ENCODE data around the gene KIF27.
"Not testable (repeated sequence)": the region's sequence is repeated elsewhere in the genome, so short reads cannot be mapped to it uniquely, and the experiment has no call there.

Gene KIF27

DNA sequence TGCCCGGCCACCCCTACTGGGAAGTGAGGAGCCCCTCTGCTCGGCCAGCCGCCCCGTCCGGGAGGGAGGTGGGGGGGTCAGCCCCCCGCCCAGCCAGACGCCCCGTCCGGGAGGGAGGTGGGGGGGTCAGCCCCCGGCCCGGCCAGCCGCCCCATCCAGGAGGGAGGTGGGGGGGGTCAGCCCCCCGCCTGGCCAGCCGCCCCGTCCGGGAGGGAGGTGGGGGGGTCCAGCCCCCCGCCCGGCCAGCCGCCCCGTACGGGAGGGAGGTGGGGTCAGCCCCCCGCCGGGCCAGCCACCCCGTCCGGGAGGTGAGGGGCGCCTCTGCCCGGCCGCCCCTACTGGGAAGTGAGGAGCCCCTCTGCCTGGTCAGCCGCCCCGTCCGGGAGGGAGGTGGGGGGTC lies 116.8 kb downstream of the KIF27 start:
- DNase-seq, result not testable (repeated sequence)

DNA sequence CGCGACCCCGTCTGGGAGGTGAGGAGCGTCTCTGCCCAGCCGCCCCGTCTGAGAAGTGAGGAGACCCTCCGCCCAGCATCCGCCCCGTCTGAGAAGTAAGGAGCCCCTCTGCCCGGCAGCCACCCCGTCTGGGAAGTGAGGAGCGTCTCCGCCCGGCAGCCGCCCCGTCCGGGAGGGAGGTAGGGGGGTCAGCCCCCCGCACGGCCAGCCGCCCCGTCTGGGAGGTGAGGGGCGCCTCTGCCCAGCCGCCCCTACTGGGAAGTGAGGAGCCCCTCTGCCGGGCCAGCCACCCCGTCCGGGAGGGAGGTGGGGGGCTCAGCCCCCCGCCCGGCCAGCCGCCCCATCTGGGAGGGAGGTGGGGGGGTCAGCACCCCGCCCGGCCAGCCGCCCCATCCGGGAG lies 117.3 kb downstream of the KIF27 start:
- not testable (repeated sequence) for DNase-seq

DNA sequence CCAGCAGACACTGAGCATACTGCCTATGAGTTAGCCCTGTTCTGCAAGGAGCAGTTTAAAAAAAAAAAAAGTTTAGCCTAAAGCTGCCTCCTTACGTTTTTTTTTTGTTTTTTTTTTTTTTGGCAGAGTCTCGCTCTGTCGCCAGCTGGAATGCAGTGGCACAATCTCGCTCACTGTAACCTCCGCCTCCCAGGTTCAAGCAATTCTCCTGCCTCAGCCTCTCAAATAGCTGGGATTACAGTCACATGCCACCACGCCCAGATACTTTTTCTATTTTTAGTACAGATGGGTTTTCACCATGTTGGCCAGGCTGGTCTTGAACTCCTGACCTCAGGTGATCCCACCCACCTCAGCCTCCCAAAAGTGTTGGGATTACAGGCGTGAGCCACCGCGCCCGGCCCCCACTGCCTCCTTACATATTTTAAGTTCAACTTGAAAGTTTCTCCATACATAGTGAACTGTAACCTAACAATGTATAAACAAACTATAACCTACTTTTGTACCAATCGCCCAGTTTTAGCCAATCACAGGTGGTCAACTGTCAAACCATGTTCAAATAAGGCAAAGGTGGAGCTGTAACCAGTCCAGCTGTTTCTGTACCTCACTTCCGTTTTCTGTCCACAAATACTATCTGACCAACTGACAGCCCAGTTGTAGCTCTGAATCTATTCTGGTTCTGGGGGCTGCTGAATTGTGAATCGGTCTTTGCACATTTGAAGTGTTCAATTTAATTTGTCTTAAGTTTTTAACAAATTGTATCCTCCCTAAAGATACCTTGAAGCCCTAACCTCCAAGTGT lies 120.8 kb downstream of the KIF27 start:
- no peak for DNase-seq

DNA sequence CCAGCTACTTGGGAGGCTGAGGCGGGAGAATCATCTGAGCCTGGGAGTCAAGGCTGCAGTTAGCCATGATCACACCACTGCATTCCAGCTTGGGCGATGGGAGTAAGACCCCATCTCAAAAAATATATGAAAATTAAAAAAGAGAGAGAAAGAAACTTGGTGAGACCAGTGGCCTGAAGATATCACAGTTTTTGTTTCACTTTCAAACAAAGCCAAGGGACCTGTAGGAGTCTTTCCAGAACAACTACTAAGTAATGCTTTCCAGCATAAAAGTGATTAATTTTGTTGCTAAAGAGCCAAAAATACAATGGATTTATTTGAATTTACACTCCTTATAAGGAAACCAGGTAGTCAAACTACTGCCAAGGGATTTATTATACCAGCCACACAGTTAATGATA lies 127.2 kb downstream of the KIF27 start:
- no peak for DNase-seq

DNA sequence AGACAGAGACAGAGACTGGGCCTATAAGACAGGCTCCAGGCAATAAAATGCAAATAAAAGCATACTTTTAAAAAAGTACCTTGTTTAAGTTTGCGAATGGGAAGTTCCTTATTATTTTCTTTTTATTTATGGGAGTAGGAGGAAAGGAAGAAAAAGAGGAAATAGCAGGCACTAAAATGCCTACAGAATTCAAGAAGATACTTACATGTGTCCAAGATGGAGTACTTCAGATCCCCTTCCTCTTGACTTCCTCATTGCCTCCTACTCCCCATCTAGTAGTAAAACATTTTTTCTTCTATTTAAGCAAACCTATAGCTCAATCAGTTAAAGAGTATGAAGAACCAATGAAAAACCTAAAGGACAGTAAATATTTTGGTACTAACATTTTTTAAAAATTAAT lies 128.5 kb downstream of the KIF27 start:
- no peak for DNase-seq

All from SIG-M5 (cell line).